ENCODE data around the gene RLN3.
A peak's percentile ranks its signal among the peaks of the same experiment; 100 is the strongest.

The RLN3 gene

DNA sequence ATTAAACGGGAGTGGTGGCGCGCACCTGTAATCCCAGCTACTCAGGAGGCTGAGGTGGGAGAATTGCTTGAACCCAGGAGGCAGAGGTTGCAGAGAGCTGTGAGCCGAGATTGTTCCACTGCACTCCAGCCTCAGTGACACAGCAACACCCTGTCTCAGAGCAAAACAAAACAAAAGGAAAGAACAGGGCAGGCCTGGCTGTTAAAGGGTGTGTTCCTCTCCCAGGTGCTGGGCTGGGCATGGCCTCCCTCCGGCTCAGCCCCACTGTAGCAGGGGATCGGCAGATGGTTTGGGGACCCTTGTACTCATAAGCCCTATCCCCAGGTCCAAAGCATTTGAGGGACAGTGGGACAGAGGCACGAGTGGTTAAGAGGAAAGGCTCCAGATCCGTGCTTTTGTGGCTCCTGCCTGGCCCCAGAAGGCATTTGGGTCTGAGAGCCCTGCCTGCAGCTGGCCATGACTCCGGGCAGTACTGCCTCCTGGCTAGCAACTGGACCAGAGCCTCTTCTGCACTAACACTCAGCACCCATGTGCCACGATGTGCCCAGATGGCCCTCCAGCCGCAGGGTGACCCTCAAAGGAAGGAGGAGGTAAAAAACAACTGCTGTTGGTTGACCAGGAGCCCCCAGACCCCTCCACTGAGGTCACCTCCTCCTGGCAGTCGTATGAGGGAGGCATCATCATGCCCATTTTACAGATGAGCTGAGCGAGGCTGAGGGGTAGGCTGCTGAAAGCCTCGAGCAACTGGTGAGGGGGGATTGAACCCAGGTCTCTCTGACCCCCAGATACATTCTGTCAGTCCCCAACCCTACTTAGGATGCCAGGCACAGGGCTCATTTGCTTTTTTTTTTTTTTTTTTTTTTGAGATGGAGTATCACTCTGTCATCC lies 31.8 kb upstream of the RLN3 start:
- Histone ChIP-seq H3K27ac (ENCODE audit: low read depth, low read length) (no peak overlapping the region), H3K4me3 (ENCODE audit: low read length) (no peak overlapping the region), H3K27me3 (ENCODE audit: insufficient read depth, low read length) (no peaks in the 10 kb centered on the region), H3K36me3 (ENCODE audit: insufficient read depth, low read length) (peaks cover 6% of the 10 kb centered on the region), H3K9me3 (ENCODE audit: insufficient read depth, low read depth, low read length) (peaks cover 11% of the 10 kb centered on the region), H3K9ac (ENCODE audit: low read depth, low read length) (no peak overlapping the region), H3K4me1 (ENCODE audit: insufficient read depth, low read length) (no peaks in the 10 kb centered on the region)
- 96% methylated on average over 14 of the region's 14 CpGs for WGBS

DNA sequence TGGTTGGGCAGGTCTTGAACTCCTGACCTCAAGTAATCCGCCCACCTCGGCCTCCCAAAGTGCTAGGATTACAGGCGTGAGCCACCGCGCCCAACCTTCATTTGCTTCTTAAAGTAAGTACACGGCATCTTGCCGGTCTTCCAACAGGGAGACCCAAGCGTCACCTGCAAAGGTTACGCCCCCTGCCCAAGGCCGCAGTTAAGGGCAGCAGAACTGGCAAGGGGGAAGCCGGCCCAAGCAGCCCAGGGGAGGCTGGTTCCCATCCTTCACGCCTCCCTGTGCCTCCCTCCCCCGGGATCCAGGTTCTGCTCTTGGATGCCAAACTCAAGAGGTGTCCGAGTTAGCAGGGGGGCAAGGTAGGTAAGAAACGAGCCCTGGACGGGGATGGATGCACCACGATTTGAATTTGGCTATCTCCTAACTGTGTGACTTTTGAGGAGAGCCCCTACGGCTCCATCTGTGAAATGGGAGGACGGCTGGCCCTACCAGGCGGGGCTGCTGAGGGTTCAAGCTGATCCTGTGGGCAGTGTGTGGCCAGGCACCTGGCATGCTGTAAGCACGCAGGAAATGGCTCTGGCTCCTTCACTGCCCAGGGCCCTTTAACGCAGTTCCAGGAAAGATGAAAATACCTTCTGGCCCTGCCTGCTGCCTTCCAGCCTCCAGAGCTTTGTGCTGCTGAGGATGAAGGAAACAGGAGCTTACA lies 30.9 kb upstream of the RLN3 start:
- peaks cover 11% of the 10 kb centered on the region for H3K9me3 ChIP-seq (ENCODE audit: insufficient read depth, low read depth, low read length)
- peaks cover 3% of the 10 kb centered on the region for H3K36me3 ChIP-seq (ENCODE audit: insufficient read depth, low read length)
- no peak overlapping the region for H3K4me3 ChIP-seq (ENCODE audit: low read length)
- H3K27ac ChIP-seq (ENCODE audit: low read depth, low read length), result no peak overlapping the region
- no peaks in the 10 kb centered on the region for H3K4me1 ChIP-seq (ENCODE audit: insufficient read depth, low read length)
- no peak overlapping the region for H3K9ac ChIP-seq (ENCODE audit: low read depth, low read length)
- WGBS, result 94% methylated on average over 22 of the region's 22 CpGs
- H3K27me3 ChIP-seq (ENCODE audit: insufficient read depth, low read length), result no peaks in the 10 kb centered on the region

DNA sequence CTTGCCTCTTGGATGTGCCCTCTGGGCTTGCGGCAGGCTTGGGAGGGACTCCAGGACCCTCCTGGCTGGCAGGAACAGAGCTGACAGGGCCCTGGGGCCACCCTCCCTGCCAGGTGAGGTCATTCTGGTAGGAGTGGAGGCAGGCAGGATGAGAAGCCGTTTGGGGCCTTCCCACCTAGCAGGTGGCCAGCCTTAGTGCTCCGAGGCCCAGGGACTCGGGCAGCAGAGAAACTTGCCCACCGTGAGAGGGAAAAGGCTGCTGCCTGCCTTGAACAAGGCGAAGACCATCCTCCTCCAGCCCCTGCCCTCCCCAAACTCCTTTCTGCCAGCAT lies 30.4 kb upstream of the RLN3 start:
- H3K27me3 ChIP-seq (ENCODE audit: insufficient read depth, low read length), result no peaks in the 10 kb centered on the region
- peaks cover 11% of the 10 kb centered on the region for H3K9me3 ChIP-seq (ENCODE audit: insufficient read depth, low read depth, low read length)
- no peak overlapping the region for H3K27ac ChIP-seq (ENCODE audit: low read depth, low read length)
- H3K4me3 ChIP-seq (ENCODE audit: low read length), result no peak overlapping the region
- H3K4me1 ChIP-seq (ENCODE audit: insufficient read depth, low read length), result no peaks in the 10 kb centered on the region
- WGBS, result 84% methylated on average over 6 of the region's 6 CpGs
- no peaks in the 10 kb centered on the region; the same call in 1 of the 2 replicates for H3K36me3 ChIP-seq (ENCODE audit: insufficient read depth, low read length)
- H3K9ac ChIP-seq (ENCODE audit: low read depth, low read length), result no peak overlapping the region

DNA sequence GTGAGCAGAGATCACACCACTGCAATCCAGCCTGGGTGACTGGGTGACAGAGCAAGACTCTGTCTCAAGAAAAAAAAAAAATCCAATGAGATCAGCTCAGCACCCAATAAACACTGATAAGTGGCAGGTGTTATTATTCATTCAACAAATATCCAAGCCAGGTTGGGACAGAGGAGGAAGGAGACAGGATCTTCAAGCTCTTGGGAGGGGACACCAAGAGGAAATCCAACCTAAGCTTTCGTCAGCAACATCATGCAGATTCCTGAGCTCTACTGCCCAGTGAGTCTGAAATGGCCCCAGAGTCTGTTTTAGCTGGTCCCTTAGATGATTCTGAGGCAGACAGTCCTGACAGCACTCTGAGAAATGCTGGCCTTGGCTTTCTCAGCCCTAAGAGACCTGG lies 29.5 kb upstream of the RLN3 start:
- 98% methylated on average over 1 of the region's 1 CpG for WGBS
- no peaks in the 10 kb centered on the region; the same call in 1 of the 2 replicates for H3K36me3 ChIP-seq (ENCODE audit: insufficient read depth, low read length)

DNA sequence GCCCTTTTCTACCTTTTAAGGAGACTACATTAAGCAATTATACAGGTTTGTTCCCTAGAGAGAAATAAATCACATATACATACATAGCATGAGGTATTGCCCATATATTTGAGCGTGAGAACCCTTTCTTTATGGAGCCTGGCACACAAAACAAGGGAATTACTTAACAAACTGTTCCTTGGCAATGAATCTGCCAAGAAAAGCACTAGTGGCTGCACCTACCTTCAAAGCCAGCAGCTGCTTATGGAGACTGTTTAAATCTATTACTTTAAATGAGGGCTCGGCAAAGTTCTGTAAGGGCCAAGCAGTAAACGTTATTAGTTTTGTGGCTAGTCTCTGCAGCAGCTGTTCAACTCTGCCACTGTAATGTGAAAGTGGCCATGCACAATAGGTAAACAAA lies 28.9 kb upstream of the RLN3 start:
- Histone ChIP-seq H3K4me1 (ENCODE audit: insufficient read depth, low read length) (no peaks in the 10 kb centered on the region), H3K4me3 (ENCODE audit: low read length) (no peak overlapping the region), H3K27ac (ENCODE audit: low read depth, low read length) (no peak overlapping the region), H3K36me3 (ENCODE audit: insufficient read depth, low read length) (no peaks in the 10 kb centered on the region; the same call in 1 of the 2 replicates), H3K9me3 (ENCODE audit: insufficient read depth, low read depth, low read length) (peaks cover 11% of the 10 kb centered on the region), H3K9ac (ENCODE audit: low read depth, low read length) (no peak overlapping the region), H3K27me3 (ENCODE audit: insufficient read depth, low read length) (no peaks in the 10 kb centered on the region)
- 92% methylated on average over 3 of the region's 3 CpGs for WGBS

More for the DNA sequence above, 29.5 kb upstream of the RLN3 start:
- no peaks in the 10 kb centered on the region for H3K27me3 ChIP-seq (ENCODE audit: insufficient read depth, low read length)
- H3K4me1 ChIP-seq (ENCODE audit: insufficient read depth, low read length), result no peaks in the 10 kb centered on the region
- peaks cover 11% of the 10 kb centered on the region for H3K9me3 ChIP-seq (ENCODE audit: insufficient read depth, low read depth, low read length)
- no peak overlapping the region for H3K4me3 ChIP-seq (ENCODE audit: low read length)
- no peak overlapping the region for H3K27ac ChIP-seq (ENCODE audit: low read depth, low read length)
- H3K9ac ChIP-seq (ENCODE audit: low read depth, low read length), result no peak overlapping the region

DNA sequence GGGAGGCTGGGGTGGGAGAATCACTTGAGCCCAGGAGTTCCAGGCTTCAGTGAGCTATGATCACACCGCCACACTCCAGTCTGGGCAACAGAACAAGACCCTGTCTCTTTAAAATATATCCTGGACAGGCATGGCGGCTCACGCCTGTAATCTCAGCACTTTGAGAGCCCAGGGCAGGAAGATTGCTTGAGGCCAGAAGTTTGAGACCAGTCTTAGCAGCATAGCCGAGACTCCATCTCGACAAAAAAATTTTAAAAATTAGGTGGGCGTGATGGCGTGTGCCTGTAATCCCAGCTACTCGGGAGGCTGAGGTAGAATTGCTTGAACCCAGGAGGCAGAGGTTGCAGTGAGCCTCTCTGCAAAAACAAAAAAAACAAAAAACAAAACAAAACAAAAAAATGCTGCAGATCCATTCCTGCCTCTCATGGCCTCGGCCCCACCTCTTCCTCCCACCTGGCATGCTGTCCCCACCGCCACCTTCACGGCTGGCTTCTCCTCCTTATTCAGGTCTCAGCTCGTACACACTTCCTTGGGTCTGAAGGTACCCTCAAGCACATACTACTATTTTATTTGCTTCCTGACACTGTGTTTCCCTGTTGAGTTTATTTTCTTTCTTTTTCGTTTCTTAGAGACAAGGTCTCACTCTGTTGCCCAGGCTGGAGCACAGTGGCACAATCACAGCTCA lies 27.1 kb upstream of the RLN3 start:
- Histone ChIP-seq H3K9ac (ENCODE audit: low read depth, low read length) (no peak overlapping the region), H3K4me1 (ENCODE audit: insufficient read depth, low read length) (no peaks in the 10 kb centered on the region), H3K27me3 (ENCODE audit: insufficient read depth, low read length) (no peaks in the 10 kb centered on the region), H3K4me3 (ENCODE audit: low read length) (no peak overlapping the region), H3K9me3 (ENCODE audit: insufficient read depth, low read depth, low read length) (peaks cover 11% of the 10 kb centered on the region), H3K27ac (ENCODE audit: low read depth, low read length) (no peak overlapping the region), H3K36me3 (ENCODE audit: insufficient read depth, low read length) (no peaks in the 10 kb centered on the region; the same call in 1 of the 2 replicates)
- 95% methylated on average over 13 of the region's 13 CpGs for WGBS

DNA sequence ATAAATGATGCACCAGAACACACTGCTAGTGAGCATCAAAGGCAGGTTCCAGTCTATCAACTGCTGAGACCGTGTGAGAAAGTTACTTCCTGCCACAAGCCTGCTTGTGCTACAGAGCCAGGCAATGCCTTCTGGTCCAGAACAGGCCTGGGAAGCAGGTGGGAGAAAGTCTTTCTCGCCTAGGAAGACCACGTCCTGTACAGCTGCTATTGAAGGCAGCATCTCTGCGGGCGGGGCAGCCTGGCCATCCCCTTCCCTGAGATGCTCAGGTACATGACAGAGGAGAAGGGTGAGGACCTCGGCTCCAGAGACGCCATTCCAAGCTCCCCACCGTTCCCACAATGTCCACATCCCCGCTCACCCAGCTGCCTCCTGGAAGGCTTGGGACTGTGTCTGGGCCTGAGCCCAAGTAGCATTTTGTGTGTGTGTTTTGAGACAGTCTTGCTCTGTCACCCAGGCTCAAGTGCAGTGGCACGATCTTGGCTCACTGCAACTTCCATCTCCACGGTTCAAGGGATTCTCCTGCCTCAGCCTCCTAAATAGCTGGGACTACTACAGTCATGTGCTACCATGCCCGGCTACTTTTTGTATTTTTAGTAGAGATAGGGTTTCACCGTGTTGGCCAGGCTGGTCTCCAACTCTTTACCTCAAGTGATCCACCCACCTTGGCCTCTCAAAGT lies 25.2 kb upstream of the RLN3 start:
- H3K27ac ChIP-seq (ENCODE audit: low read depth, low read length), result no peak overlapping the region
- no peak overlapping the region for H3K9ac ChIP-seq (ENCODE audit: low read depth, low read length)
- H3K27me3 ChIP-seq (ENCODE audit: insufficient read depth, low read length), result no peaks in the 10 kb centered on the region
- whole genome bisulfite sequencing, result 87% methylated on average over 12 of the region's 13 CpGs
- no peaks in the 10 kb centered on the region for H3K4me1 ChIP-seq (ENCODE audit: insufficient read depth, low read length)
- H3K4me3 ChIP-seq (ENCODE audit: low read length), result no peak overlapping the region
- peaks cover 11% of the 10 kb centered on the region for H3K9me3 ChIP-seq (ENCODE audit: insufficient read depth, low read depth, low read length)
- H3K36me3 ChIP-seq (ENCODE audit: insufficient read depth, low read length), result no peaks in the 10 kb centered on the region; the same call in 1 of the 2 replicates

DNA sequence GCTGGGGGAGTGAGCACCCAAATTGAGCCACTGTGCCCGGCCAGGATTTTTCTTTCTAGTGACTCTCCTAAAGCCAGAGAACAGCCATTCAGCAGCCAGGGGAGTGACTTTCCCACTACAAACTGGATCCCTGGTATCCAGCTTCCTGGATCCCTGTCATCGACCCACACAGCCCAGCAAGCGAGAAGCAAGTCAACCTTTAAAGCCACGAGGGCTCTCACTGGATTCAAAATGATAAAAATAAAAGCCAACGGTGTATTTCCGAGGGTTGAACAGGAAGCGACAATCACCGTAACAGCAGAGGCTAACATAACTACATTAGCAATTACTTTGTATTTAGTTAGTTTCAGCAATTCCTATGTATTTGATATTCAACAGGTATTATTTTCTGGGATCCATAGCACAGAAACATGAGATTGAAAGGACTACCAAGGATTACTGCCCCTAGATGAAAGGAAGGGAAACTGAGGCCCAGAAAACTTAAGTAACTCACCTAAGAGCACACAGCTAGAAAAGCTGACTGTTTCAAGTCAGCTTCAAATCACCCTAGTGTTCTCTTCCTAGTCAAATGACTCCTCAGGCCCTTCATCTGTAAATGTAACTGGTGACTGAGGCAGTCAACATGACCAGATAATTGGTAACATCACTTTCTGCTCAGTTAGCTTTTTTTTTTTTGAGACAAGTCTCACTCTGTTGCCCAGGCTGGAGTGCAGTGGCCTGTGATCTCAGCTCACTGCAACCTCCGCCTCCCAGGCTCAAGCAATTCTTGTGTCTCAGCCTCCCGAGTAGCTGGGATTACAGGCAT lies 24.5 kb upstream of the RLN3 start:
- H3K4me3 ChIP-seq (ENCODE audit: low read length), result no peak overlapping the region

DNA sequence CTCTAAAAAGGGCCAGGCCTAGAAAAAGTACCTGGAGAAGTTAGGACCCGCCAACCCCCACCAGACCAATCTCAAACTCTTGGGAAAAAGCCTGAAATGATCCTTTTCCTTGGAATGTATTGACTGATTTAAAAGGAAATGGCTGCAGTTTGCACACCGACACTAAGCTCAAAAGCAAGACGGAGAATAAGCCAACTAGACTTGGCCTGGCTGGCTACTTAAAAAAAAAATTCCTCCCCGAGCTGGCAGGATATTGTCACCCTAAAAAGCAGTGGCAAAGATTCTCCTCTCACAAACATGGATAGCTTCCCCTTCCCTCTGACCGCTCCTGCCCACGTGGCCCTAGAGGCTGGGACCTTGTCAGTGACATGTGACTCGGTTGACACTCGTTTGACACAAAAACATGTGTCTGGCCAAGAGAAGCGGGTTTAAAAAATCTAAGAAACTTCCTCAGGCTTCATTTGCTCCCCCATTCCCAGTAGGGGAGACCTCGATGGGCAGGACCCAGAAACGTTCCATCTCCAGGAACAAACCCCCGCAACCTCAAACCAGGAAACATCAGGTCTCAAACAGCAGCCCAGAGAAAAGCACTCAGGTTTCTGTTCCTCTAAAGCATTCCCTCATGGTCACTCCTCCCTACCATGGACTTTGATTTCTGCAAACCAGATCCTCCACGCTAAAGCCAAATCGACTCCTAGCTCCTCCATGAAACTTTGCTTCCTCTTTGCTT lies 23.2 kb upstream of the RLN3 start:
- H3K9me3 ChIP-seq (ENCODE audit: insufficient read depth, low read depth, low read length), result no peaks in the 10 kb centered on the region
- no peaks in the 10 kb centered on the region for H3K4me1 ChIP-seq (ENCODE audit: insufficient read depth, low read length)
- no peaks in the 10 kb centered on the region; the same call in 1 of the 2 replicates for H3K36me3 ChIP-seq (ENCODE audit: insufficient read depth, low read length)
- no peaks in the 10 kb centered on the region for H3K27me3 ChIP-seq (ENCODE audit: insufficient read depth, low read length)
- no peak overlapping the region for H3K9ac ChIP-seq (ENCODE audit: low read depth, low read length)
- H3K4me3 ChIP-seq (ENCODE audit: low read length), result peak overlapping the region; percentile 43; the same call in 1 of the 2 replicates
- no peak overlapping the region for H3K27ac ChIP-seq (ENCODE audit: low read depth, low read length)
- 91% methylated on average over 14 of the region's 14 CpGs for WGBS

More for the DNA sequence above, 24.5 kb upstream of the RLN3 start:
- peaks cover 10% of the 10 kb centered on the region for H3K9me3 ChIP-seq (ENCODE audit: insufficient read depth, low read depth, low read length)
- no peak overlapping the region for H3K9ac ChIP-seq (ENCODE audit: low read depth, low read length)
- whole genome bisulfite sequencing, result 88% methylated on average over 10 of the region's 10 CpGs
- H3K4me1 ChIP-seq (ENCODE audit: insufficient read depth, low read length), result no peaks in the 10 kb centered on the region
- H3K27me3 ChIP-seq (ENCODE audit: insufficient read depth, low read length), result no peaks in the 10 kb centered on the region
- H3K27ac ChIP-seq (ENCODE audit: low read depth, low read length), result no peak overlapping the region
- H3K36me3 ChIP-seq (ENCODE audit: insufficient read depth, low read length), result no peaks in the 10 kb centered on the region; the same call in 1 of the 2 replicates
